HG02610 (cell line): ENCODE measurements around the gene DDRGK1.

ENCODE experiments used
- ATAC-seq: cut with Tn5 transposase; IDR thresholded peaks from one replicate; pipeline ENCODE4 v1.9.1; 2021; ENCODE audit warnings: mild to moderate bottlenecking, moderate library complexity; ENCODE audit not compliant: unreplicated experiment

The DDRGK1 gene

DNA sequence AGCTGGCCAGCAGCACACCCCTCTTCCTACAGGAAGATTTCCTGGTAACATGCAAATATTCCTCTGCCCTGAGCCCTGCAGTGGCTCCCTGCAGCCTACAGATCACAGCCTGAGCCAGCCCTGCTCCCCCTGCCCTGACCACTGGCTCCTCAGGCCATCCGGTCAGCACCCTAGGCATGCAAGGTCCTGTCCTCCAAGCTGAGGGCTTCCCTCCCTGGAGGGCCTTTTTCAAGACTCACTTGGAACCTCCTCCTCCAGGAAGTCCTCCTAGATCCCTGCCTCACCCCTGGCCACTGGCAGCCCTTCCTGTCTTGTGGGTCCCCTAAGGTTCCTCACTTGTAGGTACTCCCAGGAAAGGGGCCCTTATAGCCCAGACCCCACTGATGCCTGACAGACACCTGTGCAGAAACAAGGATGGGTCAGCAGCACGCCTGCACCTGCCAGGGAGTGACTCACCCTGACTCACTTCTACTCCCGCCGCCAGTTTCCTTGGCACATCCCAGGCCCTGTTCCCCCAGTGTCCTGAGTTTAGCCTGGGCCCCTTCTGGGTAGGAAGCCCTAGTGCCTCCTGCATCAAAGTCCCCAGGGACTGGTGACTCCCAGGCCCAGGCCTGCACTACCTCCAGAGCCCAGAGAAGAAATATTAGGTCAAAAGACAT, 31.3 kb upstream of the DDRGK1 start:
- ATAC-seq = no peak

- ATAC-seq = no peak
Measured at GRCh38 chr20:3233991-3234498, 29.6 kb upstream of the DDRGK1 start.

DNA sequence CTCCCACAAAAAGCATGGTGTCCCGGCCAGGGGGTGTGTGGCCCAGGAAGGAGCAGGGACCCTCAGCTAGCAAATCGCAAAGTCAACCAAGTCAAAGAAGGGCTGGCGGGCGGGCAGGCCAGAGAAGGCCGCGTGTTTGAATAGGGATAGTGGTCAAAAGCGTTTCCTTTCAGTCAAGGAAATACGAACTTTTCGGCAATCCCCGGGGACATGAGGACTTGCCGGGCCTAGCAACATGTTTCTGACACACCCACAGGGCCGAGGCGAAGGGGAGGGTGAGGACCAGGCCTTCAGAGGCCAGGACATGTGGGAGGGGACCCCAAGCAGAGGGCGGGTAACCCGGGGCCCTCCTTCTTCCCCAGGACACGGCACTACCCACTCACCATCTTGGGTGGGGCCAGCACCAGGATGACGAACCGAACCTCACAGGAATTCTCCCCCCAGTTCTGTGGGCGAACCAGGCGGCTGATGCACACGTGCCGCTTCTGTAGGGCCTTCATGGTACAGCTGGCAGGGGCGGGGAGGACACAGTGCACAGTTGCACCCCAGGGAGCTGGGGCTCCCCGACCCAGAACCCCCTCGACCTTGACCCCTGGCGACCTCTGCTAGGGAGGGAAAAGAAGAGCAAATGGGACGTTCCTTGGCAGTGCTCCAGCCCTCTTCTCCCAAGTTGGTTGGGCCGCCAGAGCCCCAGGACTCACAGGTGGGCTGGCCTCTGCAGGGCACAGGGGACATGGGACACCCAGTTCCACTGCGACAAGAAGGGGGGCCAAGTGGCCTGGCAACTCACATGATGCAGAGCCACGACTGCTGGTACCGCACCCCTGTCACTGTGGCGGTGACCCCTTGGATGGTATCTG, 28.9 kb upstream of the DDRGK1 start:
- no peak for ATAC-seq

DNA sequence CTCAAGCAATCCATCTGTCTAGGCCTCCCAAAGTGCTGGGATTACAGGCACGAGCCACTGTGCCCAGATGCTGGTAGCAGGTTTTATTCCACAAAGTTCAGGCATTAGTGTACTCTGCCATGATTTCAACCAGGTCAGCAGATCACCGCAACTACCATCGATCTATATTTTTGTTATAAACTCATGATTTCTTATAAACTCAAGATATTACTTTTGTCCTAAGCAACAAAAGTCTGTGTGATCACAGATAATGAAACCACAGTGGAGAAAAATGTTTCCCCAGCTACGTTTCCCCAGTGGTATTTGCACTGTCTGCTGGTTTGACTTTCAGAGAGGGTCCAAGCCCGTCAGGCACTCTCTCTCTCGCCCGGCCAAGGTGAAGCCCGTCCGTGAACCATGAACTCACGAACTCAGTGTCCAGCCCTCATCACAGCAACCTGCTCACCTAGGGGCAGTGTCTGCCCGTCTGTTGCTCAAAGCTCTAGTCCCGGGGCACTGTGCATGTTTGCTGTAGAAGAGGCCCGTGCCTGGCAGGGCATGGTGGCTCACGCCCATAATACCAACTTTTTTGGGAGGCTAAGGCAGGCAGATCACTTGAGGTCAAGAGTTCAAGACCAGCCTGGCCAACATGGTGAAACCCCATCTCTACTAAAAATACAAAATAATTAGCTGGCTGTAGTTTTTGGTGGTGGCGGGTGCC, 27.6 kb upstream of the DDRGK1 start:
- no peak for ATAC-seq

DNA sequence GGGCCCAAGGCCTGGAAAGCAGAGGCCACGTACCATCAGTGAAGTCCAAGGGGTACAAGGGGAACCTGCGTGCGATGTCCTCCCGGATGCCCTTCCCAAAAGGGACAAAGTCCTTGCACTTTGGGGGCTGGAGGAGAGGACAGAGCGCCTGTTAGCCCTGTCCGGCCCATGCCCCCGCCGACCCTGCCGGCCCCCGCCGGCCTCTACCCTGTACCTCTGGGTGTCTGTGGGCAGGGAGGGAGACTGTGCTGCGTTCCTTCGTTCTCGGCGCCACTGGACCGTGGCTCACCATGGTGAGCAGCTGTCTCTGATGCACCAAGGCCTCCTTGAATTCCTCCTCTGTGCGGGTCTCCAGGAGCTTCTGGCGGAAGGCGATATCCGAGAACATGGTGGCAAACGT, 26.6 kb upstream of the DDRGK1 start:
- ATAC-seq = no peak

DNA sequence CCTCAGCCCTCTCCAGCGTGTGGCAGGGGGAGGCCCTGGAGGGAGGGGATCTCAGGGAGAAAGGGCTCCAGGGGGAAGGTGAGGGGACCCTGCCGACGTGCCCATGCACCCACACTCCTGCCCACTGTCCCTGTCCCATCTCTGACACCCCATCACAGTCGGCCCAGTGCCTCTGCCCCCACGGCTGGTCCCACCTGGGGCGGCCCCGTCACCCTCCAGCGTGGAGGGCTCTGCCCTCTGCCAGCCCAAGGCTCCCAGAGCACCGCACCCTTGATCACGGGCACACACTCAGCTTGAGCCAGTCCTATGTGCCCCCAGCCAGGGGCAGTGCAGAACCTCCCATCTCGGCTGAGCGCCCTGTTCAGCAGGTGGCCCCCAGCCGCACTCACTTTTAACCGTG, 25.3 kb upstream of the DDRGK1 start:
- ATAC-seq = no peak

- ATAC-seq = no peak
Measured at GRCh38 chr20:3229158-3229557, 24.7 kb upstream of the DDRGK1 start.

GRCh38 chr20:3228750-3229032, 24.2 kb upstream of the DDRGK1 start:
- no peak for ATAC-seq

DNA sequence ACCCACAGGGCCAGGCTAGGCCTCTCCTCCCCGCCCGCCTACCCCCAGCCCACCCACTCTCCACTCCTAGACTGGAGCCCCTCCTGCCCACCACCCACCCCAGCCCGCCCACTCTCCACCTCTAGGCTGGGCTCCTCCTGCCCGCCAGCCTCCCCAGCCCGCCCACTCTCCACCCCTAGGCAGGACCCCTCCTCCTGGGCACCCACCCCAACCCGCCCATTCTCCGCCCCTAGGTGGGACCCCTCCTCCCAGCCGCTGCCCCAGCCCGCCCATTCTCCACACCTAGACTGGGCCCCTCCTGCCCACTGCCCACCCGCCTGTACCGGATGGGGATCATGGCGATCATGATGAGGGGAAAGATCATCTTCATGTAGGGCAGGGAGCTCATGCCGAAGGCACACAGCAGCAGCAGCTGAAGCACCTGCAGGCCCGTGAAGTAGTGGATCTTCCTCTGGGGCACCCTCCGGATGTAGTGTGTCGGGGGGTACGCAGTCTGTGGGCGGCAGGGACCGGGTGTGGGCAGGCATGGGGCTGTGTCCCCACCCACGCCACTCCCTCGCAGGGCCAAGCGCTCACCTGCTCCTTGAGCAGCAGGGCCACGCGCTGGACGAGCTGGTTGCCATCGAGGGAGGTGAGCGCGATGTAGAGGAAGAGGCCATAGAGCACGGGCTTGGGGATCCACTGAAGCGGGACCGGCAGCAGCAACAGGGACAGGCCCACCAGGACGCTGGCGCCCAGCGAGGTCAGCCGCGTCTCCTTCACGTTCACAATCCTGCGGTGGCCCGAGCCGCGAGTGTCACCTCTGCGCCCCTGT, 23.7 kb upstream of the DDRGK1 start:
- no peak for ATAC-seq

GRCh38 chr20:3227506-3227905, 23.0 kb upstream of the DDRGK1 start:
- no peak for ATAC-seq

- no peak for ATAC-seq
Measured at GRCh38 chr20:3226864-3227263, 22.4 kb upstream of the DDRGK1 start.

DNA sequence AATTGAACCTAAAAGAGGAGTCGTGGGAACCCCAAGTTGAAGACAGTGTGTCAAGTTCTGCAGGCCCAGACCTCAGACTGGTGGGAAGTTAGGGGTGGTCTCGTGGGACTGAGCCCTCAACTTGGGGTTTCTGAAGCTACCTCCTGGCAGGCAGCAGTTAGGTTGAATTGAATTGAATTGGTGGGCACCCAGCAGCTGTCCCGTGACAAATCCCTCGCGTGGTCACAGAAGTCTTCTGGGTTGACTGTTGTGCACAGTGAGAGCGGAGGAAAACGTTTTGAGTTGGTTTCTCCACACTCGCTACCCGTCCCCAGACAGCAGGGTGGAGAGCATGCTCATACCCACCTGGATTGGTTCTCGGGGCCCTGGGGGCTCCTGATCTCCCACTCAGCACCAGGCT, 21.6 kb upstream of the DDRGK1 start:
- ATAC-seq = no peak

- ATAC-seq = no peak
Measured at GRCh38 chr20:3224681-3225421, 20.4 kb upstream of the DDRGK1 start.

DNA sequence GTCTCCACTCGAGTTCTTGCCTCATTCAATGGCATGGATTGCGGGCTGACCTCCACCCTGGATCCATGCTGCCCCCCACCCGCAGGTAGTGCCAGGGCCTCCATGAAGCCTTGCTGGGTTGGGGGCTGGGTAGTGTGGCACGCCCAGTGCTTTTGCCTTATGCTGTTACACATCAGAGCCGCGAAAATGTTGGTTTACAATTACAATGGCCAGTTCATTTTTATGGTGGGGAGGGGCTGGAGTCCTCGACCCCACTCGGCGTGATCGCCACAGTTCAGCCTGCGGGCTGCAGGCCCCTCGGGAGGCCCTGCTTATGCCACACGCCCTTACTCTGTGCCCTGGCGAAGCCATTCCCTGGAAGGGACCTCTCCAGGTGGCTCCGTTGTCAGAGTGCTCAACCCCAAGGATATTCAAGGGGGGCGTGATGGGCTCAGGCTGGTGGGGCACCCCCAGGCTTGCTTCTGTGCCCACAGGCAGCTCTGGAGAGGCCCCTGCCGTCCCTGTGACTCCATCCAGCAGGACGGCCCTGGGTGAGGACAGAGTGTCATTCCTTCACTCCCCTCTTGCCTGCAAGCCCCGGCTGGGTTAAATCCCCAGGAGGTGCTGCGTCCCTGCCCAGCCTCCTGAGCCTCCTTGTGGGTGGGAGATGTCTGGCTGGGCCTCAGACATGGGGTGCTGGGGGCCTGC, 19.7 kb upstream of the DDRGK1 start:
- ATAC-seq = no peak

- no peak for ATAC-seq
Measured at GRCh38 chr20:3223651-3223993, 19.1 kb upstream of the DDRGK1 start.

DNA sequence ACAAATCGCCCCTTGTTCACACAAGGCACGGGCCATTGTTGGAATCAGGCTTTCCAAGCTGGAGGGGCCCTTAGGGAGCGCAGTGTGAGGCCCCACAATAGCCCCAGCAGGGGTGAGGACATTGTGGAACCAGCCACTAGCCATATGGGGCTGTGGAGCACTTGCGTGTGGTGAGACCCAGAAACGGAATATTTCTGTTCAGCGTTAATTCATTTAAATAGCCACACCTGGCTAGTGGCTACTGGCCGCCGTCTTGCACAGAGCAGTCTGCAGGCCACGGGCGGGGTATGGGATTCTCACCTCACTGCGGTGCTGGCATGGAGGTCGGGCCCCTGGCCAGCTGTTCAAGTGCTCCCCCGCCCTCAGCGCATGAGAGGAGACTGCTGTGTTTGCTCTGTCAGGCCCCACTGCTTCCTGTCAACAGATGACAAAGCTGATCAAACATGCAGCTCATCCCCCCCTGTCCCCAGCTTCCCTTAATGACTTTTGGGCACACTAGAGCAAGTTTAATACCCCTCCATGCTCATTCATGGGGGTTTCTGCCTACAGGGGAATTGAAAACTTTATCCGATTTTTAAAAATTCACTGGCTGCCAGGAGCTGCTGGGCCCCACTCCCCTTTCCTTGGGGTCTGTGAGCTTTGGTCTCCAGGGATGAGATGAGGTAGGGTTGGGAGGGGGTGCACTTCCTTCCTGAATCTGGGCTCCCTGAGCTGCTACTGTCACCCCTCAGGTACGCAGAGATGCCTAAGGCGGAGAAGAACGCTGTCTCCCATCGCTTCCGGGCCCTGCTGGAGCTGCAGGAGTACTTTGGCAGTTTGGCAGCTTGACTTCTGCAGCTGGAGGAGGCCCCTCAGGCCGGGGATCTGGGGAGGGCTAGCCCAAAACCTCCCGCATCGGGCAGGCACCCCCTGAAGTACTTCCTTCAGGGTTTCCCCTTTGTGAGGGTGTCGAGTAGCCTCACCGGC, 18.4 kb upstream of the DDRGK1 start:
- no peak for ATAC-seq

- ATAC-seq = no peak
Measured at GRCh38 chr20:3221398-3222226, 17.1 kb upstream of the DDRGK1 start.
